ENCODE data around the gene PRPF8. TPM values are rescaled to one million over a fixed set of nuclear protein-coding genes. Genes with fewer than 3 reads are reported as not detected.

The PRPF8 gene
- total and polyA plus RNA-seq, 5 experiments from 2014 or later, result 133 to 532 (median 227) TPM

DNA sequence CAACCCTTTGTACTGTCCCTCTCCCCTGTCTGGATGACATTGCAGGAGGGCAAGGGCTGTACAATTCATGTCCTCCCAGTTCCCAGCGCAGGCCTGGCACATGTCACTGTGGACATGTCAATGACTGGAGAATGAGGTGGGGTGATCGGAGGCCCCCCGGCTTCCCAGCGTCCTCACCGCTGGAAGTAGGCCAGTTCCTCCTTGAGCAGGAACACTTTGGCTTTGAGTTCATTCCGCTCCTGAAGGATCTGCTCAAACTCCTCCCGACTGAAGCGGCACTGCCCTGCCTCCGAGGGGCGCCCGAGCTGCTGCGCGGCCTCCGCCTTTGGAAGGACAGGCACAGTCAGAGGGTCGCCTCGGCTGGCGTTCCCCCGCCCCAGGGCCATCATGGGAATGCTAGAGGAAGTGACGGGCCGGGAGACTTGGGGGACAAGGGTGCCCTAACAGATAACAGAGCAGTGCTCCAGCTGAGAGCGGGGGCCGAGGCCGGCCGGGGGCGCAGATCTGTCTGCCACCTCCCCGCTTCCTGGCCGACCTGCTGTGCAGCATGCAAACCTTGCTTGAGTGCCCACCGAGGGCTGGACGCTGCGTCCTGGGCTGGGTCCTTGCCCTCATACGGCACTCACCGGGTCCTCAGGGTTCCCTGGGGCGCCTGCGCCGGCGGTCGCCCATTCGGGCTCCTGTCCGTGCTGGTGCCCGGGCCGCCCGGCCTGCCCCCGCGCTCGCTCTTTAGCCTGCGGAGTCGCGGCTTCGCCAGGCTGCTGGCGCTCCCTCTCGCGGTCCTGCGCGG lies 36.3 kb downstream of the PRPF8 start:
- POLR2A ChIA-PET, result interaction anchor here (0.8 to 4.1 kb wide), 16 partner anchors 9 to 286 kb away, joined by 3 to 45 read pairs (median 4); partner anchors contain the start of genes INPP5K, PITPNA, PRPF8 and SLC43A2
- DNase-seq, result peak in 2 of 10 donors; percentile 20 to 56

GRCh38 chr17:1647802-1648171 lies 36.9 kb downstream of the PRPF8 start:
- H3K27me3 Mint-ChIP-seq, result no peaks in the 10 kb centered on the region
- DNase-seq (peak in 1 of 10 donors; percentile 37), ATAC-seq (no peak)
- H3K4me1 Mint-ChIP-seq, result peaks cover 5 to 34% (median 24%) of the 10 kb centered on the region in 4 donors
- peak overlapping the region in 8 of 10 donors; percentile 15 to 68 (median 60) for H3K4me3 Mint-ChIP-seq
- H3K27ac Mint-ChIP-seq, result peak overlapping the region in 1 of 10 donors; percentile 29
- H3K9me3 Mint-ChIP-seq, result peaks cover 0 to 2% (median 0%) of the 10 kb centered on the region in 9 donors
- peaks cover 0 to 22% (median 4%) of the 10 kb centered on the region in 3 donors for H3K36me3 Mint-ChIP-seq
- POLR2A ChIA-PET, result interaction anchor here (0.8 to 4.1 kb wide), 9 partner anchors 9 to 286 kb away, joined by 3 to 45 read pairs (median 4); partner anchors contain the start of genes INPP5K, PITPNA, PRPF8 and SLC43A2

More for the DNA sequence above, 36.3 kb downstream of the PRPF8 start:
- ATAC-seq, result peak; percentile 6 to 26
- Mint-ChIP-seq H3K27me3 (no peaks in the 10 kb centered on the region), H3K4me3 (peak overlapping the region; percentile 53 to 80 (median 69)), H3K9me3 (peaks cover 0 to 2% (median 0%) of the 10 kb centered on the region in 9 donors), H3K36me3 (peaks cover 0 to 28% (median 7%) of the 10 kb centered on the region in 3 donors), H3K4me1 (peaks cover 5 to 34% (median 24%) of the 10 kb centered on the region in 4 donors), H3K27ac (peak overlapping the region in 3 of 10 donors; percentile 29 to 65 (median 43))

- peak overlapping the region in 6 of 10 donors; percentile 18 to 62 (median 24) for H3K4me3 Mint-ChIP-seq
- DNase-seq (peak in 1 of 10 donors; percentile 57), ATAC-seq (no peak)
- H3K4me1 Mint-ChIP-seq, result peaks cover 5 to 34% (median 24%) of the 10 kb centered on the region in 4 donors
- H3K9me3 Mint-ChIP-seq, result peaks cover 0 to 2% (median 0%) of the 10 kb centered on the region in 9 donors
- H3K27me3 Mint-ChIP-seq, result no peaks in the 10 kb centered on the region
- POLR2A ChIA-PET, result interaction anchor here (0.5 to 4.1 kb wide), 4 partner anchors 17 to 169 kb away, joined by 3 to 19 read pairs (median 8); partner anchors contain the start of gene SLC43A2
- peaks cover 0 to 8% (median 4%) of the 10 kb centered on the region in 3 donors for H3K36me3 Mint-ChIP-seq
- H3K27ac Mint-ChIP-seq, result peak overlapping the region in 1 of 10 donors; percentile 29
These were observed 38.3 kb downstream of the PRPF8 start for GRCh38 chr17:1646199-1646875.

DNA sequence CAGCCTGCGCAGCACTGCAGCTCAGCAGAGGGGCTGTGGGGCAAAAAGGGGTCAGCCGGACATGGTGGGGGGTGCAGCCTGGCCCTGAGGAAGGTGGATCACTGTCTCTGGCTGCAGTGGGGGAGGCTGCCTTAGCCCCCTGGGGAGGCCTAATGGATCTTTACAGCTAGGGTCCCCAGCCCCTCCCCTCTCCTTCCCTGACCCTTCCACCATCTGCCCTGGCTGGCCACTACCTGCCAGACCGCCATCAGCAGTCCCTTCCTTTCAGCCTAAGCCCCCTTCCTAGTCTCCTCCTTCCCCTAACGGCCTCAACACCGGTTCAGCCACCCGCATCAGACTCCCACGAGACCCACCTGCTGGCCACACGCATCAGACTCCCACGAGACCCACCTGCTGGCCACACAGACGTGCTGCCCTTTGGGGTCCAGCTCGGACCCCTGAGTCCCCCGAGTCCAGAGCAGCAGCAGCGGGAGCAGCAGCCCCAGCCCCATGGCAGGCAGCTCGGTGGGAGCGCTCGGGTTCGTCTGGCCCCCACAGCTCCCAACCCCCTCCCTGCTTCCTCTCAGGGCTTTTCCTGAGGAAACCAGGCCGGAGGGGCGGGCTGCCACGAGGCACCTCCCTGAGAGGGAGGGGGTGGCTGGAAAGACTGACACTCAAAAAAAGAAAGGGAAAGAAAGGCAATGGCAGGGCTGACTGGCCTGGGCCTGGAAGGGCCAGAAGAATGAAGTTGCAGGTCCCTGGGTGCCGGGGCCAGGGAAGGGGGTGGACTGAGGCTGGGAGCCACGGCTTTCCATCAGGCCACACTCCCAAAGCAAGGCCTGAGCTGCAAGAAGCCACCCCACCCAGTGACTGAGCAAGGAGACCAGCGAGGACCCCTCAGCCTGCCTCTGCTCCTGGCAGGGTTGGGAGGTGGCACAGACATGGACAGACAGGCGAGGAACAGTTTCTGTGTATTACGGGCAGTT lies 39.2 kb downstream of the PRPF8 start, which contains the start of gene SCARF1:
TSS of gene SCARF1 (minus strand) at position 526 of the 965 bp plus-strand sequence. CDS start at position 491, 35 bp downstream.
- DNase-seq, result peak in 1 of 10 donors; percentile 53
- peaks cover 0 to under 1% (median 0%) of the 10 kb centered on the region in 3 donors for H3K36me3 Mint-ChIP-seq
- peak within 1 kb of the TSS; percentile 54 to 88 (median 84) for H3K4me3 Mint-ChIP-seq
- H3K9me3 Mint-ChIP-seq, result peaks cover 0 to 2% (median 0%) of the 10 kb centered on the region in 9 donors
- no peaks in the 10 kb centered on the region for H3K27me3 Mint-ChIP-seq
- peak within 1 kb of the TSS in 4 of 10 donors; percentile 29 to 76 (median 58) for H3K27ac Mint-ChIP-seq
- POLR2A ChIA-PET, result interaction anchor here (0.7 to 2.0 kb wide), 3 partner anchors 16 to 382 kb away, joined by 3 to 13 read pairs (median 3); partner anchors contain the start of gene SLC43A2
- peaks cover 5 to 34% (median 26%) of the 10 kb centered on the region in 4 donors for H3K4me1 Mint-ChIP-seq
- ATAC-seq, result no peak

DNA sequence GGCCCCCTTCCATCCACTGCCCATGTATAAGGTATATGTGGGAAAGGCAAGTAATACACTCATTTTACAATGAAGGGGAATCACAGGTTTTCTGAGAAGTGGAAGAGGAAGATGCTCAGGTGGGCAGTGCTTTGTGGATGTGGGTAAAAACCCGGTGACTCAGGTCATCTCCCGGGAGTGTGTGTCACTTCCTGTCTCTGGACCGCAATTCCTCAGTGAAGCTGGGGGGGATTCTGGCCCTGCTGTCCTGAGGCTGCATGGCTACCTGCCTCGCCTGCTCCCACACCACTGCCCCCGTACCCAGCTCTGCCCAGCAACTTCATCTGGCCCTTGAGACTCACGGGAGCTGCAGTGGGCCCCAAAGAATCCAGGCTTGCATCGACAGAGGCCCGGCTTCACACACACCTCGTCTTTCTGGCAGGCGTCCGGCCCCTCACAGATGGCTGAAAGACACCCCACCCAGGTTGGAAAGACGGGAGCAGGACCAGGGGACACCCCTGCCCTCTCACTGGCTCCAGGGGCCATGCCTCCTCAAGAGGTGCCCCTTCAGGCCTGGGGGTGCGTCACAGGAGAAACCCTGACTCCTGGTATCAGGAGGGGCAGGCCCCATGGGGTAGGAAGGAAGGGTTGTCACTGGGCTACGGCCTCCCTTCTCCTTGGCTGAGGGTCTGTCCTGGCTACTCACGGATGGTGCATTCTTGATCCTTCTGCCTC lies 40.0 kb downstream of the PRPF8 start:
- peaks cover 0 to 2% (median 0%) of the 10 kb centered on the region in 9 donors for H3K9me3 Mint-ChIP-seq
- peak overlapping the region in 8 of 10 donors; percentile 29 to 87 (median 64) for H3K27ac Mint-ChIP-seq
- peak overlapping the region; percentile 74 to 91 (median 86) for H3K4me3 Mint-ChIP-seq
- H3K27me3 Mint-ChIP-seq, result no peaks in the 10 kb centered on the region
- no peaks in the 10 kb centered on the region for H3K36me3 Mint-ChIP-seq
- H3K4me1 Mint-ChIP-seq, result peaks cover 5 to 31% (median 23%) of the 10 kb centered on the region in 4 donors
- peak in 1 of 10 donors; percentile 61 for DNase-seq
- no peak for ATAC-seq
- POLR2A ChIA-PET, result interaction anchor here (0.6 to 2.0 kb wide), 3 partner anchors 10 to 33 kb away, joined by 3 to 13 read pairs (median 3); partner anchors contain the start of gene SLC43A2

DNA sequence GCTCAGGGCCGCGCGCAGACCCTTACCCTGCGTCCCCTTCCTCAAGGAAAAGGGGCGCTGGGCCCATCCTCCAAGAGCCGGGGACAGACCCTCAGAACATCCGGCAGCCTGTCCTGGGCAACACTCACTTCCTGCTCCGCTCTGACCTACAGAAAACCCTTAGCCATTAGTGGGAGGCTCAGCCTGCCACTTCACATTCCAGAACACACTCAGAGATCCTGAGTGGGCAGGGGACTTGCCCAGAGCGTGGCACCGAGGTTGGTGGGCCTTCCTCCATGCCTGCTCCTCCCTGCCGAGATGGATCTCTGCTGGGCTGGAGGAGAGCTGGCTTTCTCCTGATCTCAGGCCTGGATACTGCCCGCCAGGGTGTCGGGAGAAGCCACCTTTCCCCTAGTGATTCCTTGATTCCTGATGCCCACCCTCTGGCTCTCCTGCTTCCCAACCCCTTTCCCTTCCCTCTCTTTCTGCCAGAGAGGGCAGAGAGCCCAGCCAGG lies 40.6 kb downstream of the PRPF8 start:
- Mint-ChIP-seq H3K36me3 (no peaks in the 10 kb centered on the region), H3K4me1 (peaks cover 5 to 31% (median 23%) of the 10 kb centered on the region in 4 donors), H3K4me3 (peak overlapping the region; percentile 74 to 91 (median 86)), H3K9me3 (peaks cover 0 to 2% (median 0%) of the 10 kb centered on the region in 9 donors), H3K27me3 (no peaks in the 10 kb centered on the region), H3K27ac (peak overlapping the region in 8 of 10 donors; percentile 29 to 87 (median 70))
- POLR2A ChIA-PET, result interaction anchor here (0.6 to 1.2 kb wide), 4 partner anchors 11 to 16 kb away, joined by 3 to 5 read pairs (median 4); partner anchors contain the start of gene SLC43A2
- DNase-seq (peak in 1 of 10 donors; percentile 60), ATAC-seq (no peak)

GRCh38 chr17:1643293-1643998 lies 41.2 kb downstream of the PRPF8 start:
- H3K27ac Mint-ChIP-seq, result peak overlapping the region in 1 of 10 donors; percentile 71
- peak overlapping the region in 6 of 10 donors; percentile 36 to 88 (median 78) for H3K4me3 Mint-ChIP-seq
- DNase-seq, result peak; percentile 59 to 85 (median 80)
- peaks cover 5 to 31% (median 23%) of the 10 kb centered on the region in 4 donors for H3K4me1 Mint-ChIP-seq
- H3K9me3 Mint-ChIP-seq, result peaks cover 0 to 2% (median 0%) of the 10 kb centered on the region in 9 donors
- no peaks in the 10 kb centered on the region for H3K36me3 Mint-ChIP-seq
- no peaks in the 10 kb centered on the region for H3K27me3 Mint-ChIP-seq
- ATAC-seq, result peak; percentile 77 to 86
- POLR2A ChIA-PET, result interaction anchor here (1.0 to 1.2 kb wide), 3 partner anchors 11 to 15 kb away, joined by 3 to 5 read pairs (median 4); partner anchors contain the start of gene SLC43A2

- no peak for ATAC-seq
- no peak for DNase-seq
- peaks cover 5 to 21% (median 15%) of the 10 kb centered on the region in 4 donors for H3K4me1 Mint-ChIP-seq
- no peaks in the 10 kb centered on the region for H3K27me3 Mint-ChIP-seq
- POLR2A ChIA-PET, result interaction anchor here (2.6 kb wide), 1 partner anchor 12 kb away, joined by 11 read pairs; the partner anchor contains the start of gene SLC43A2
- H3K36me3 Mint-ChIP-seq, result no peaks in the 10 kb centered on the region
- peaks cover 0 to 2% (median 0%) of the 10 kb centered on the region in 9 donors for H3K9me3 Mint-ChIP-seq
- peak overlapping the region in 5 of 10 donors; percentile 3 to 70 (median 41) for H3K27ac Mint-ChIP-seq
- H3K4me3 Mint-ChIP-seq, result no peak overlapping the region
These were observed 43.6 kb downstream of the PRPF8 start for GRCh38 chr17:1641065-1641403.

DNA sequence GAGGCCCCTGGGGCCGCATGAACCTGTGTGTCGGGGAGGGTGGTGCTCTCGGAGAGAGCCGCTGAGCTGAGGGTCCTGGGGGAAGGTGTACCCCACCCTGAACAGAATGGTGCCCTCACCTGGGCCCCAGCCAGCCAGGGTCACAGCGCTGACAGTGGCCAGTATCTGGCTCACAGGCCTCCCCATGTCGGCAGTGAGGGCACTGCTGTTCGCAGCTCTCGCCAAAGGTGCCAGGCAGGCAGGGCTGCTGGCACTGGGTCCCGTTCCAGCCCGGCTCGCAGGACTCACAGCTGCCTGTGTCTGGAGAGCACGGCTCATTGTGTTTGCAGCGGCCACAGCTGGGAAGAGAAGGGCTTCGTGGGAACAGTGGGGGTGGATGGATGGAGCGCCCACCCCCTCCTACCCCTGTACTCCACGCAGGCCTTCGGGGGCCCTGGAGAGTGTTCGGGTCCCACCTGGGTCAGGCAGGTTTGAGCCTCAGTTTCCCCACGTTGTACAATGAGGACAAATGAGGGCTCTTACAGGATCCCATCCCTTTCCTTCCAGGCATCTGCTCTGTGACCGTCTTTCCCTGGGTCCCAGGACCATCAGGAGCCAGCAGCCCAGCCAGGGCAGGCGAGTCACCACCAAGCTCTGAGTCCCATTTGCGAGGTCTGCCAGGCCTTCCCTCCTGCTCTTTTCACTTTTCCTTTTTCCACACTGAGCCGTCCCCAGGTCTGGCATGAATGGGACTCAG lies 44.2 kb downstream of the PRPF8 start:
- DNase-seq (no peak), ATAC-seq (no peak)
- Mint-ChIP-seq H3K27me3 (no peaks in the 10 kb centered on the region), H3K4me1 (peaks cover 5 to 16% (median 13%) of the 10 kb centered on the region in 4 donors), H3K36me3 (no peaks in the 10 kb centered on the region), H3K9me3 (peaks cover 0 to 2% (median 0%) of the 10 kb centered on the region in 9 donors), H3K4me3 (no peak overlapping the region), H3K27ac (peak overlapping the region in 5 of 10 donors; percentile 3 to 70 (median 41))
- POLR2A ChIA-PET, result interaction anchor here (2.6 kb wide), 1 partner anchor 11 kb away, joined by 11 read pairs; the partner anchor contains the start of gene SLC43A2

Data from naive thymus-derived CD8-positive, alpha-beta T cell (primary cell).